Activated CD8-positive, alpha-beta T cell treated with anti-CD3 and anti-CD28 coated beads for 36 hours (primary cell): ENCODE measurements around the gene SPOCD1. TPM values are rescaled to one million over a fixed set of nuclear protein-coding genes. Genes with fewer than 3 reads are reported as not detected.

Source experiments
- ATAC-seq: fragments of 200-7000 bp; cut with Tn5 transposase; one replicate; pipeline ENCODE4 v1.10.0; 2021; ENCODE audit warnings: mild to moderate bottlenecking, moderate library complexity
- CTCF ChIA-PET: fragments of 350-600 bp; sonication (Branson Sonifier 250); formaldehyde crosslinking; loops from one replicate; lab custom pipeline; 2021; ENCODE audit warnings: antibody characterized with exemption; lab: Charles Lee
- POLR2A ChIA-PET: fragments of 350-600 bp; sonication (Branson Sonifier 250); formaldehyde crosslinking; loops from one replicate; lab custom pipeline; 2021; ENCODE audit warnings: antibody characterized with exemption; lab: Charles Lee
- DNase-seq: peaks from one replicate; pipeline ENCODE4 v3.0.0-alpha.2; 2020
- H3K27ac Mint-ChIP-seq: one replicate; pipeline ENCODE4 v1.8.0; 2021; ENCODE audit warnings: mild to moderate bottlenecking, mixed read lengths
- H3K27me3 Mint-ChIP-seq: one replicate; pipeline ENCODE4 v1.8.0; 2021; ENCODE audit warnings: mixed read lengths
- H3K36me3 Mint-ChIP-seq: one replicate; pipeline ENCODE4 v1.8.0; 2021; ENCODE audit warnings: low read depth, mixed read lengths
- H3K4me1 Mint-ChIP-seq: one replicate; pipeline ENCODE4 v1.8.0; 2021; ENCODE audit warnings: low read depth, mixed read lengths
- H3K4me3 Mint-ChIP-seq: one replicate; pipeline ENCODE4 v1.8.0; 2021; ENCODE audit warnings: mild to moderate bottlenecking, moderate library complexity, mixed read lengths
- H3K9me3 Mint-ChIP-seq: one replicate; pipeline ENCODE4 v1.8.0; 2021; ENCODE audit warnings: mixed read lengths
- intact Hi-C: fragments of 100-400 bp; cut with micrococcal nuclease; formaldehyde crosslinking; loops from one replicate; pipeline ENCODE4 v1.10.0; 2022
- total RNA-seq, 2 experiments: library from RNA; stranded (reverse); gene quantifications; one replicate each; pipeline ENCODE4 v1.2.3, GENCODE V29; 2021
- TF ChIP-seq, protein P1 (sequence below): fragments of 200-600 bp; IDR thresholded peaks from one replicate; pipeline ENCODE4 v1.8.0; 2022; ENCODE audit warnings: antibody characterized with exemption, mild to moderate bottlenecking

SPOCD1 gene
- total RNA-seq, 2 experiments from 2014 or later = not detected

DNA sequence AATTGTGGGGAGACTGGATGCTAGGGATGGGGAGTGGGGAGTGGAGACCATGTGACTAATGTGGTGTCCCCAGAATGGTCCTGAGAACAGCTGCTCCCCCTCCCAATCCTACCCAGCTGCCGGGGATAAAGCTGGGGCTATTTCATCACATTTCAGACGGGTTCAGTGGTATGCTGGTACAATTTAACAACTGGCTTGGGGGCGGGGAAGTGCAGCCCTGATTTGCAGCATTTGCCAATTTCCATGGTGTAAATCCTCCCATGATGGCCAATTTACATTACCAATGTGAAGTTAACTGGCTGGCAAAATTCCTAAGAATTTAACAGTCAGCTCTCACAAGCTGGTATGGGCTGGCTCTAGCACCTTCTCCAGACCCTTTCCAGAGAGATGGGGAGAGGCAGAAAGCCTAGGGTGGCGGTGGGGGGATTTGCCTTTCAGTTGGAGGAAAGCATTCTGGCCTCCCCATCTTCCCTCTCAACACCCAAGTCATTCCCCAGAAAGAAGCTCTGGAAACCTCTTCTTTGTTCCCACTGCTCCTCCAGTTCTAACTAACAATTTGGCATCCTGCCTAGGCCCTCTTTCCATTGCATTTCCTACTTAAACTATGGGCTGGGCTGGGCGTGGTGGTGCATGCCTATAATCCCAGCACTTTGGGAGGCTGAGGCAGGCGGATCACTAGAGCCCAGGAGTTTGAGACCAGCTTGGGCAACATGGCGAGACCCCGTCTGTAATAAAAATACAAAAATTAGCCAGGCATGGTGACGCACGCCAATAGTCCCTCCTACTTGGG is 40.4 kb downstream of the SPOCD1 start:
- H3K27ac Mint-ChIP-seq = no peak overlapping the region
- TF ChIP-seq, protein P1, sequence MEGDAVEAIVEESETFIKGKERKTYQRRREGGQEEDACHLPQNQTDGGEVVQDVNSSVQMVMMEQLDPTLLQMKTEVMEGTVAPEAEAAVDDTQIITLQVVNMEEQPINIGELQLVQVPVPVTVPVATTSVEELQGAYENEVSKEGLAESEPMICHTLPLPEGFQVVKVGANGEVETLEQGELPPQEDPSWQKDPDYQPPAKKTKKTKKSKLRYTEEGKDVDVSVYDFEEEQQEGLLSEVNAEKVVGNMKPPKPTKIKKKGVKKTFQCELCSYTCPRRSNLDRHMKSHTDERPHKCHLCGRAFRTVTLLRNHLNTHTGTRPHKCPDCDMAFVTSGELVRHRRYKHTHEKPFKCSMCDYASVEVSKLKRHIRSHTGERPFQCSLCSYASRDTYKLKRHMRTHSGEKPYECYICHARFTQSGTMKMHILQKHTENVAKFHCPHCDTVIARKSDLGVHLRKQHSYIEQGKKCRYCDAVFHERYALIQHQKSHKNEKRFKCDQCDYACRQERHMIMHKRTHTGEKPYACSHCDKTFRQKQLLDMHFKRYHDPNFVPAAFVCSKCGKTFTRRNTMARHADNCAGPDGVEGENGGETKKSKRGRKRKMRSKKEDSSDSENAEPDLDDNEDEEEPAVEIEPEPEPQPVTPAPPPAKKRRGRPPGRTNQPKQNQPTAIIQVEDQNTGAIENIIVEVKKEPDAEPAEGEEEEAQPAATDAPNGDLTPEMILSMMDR = no peak
- DNase-seq = no peak
- CTCF ChIA-PET = interaction anchor here (2.1 to 6.0 kb wide), 2 partner anchors 12 to 14 kb away, joined by 7 to 34 read pairs; no protein-coding TSS in a partner anchor
- no peaks in the 10 kb centered on the region for H3K36me3 Mint-ChIP-seq
- no peak for ATAC-seq
- no peak overlapping the region for H3K4me3 Mint-ChIP-seq
- POLR2A ChIA-PET = no interaction called here
- H3K4me1 Mint-ChIP-seq = peaks cover 33% of the 10 kb centered on the region
- peaks cover 32% of the 10 kb centered on the region for H3K27me3 Mint-ChIP-seq
- intact Hi-C loops = no loop called here
- no peaks in the 10 kb centered on the region for H3K9me3 Mint-ChIP-seq

DNA sequence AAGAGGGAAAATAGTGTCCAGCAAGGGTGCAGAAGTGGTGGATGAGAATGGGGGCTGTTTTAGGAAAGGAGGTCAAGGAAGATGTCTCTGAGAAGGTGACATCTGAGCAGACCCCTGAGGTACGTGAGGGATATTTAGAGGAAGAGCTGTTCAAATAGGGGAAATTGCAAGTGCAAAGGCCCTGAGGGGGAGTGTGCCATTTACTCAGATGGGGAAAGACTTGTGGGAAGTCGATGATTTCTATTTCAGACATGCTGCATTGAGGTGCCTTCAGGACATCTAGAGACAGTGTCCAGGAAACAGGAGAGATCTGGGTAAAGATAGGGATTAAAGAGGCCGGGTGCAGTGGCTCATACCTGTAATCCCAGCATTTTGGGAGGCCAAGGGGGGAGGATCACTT is 41.3 kb downstream of the SPOCD1 start:
- Mint-ChIP-seq H3K4me3 (no peak overlapping the region), H3K9me3 (no peaks in the 10 kb centered on the region), H3K27me3 (peaks cover 32% of the 10 kb centered on the region), H3K36me3 (no peaks in the 10 kb centered on the region), H3K4me1 (peaks cover 39% of the 10 kb centered on the region), H3K27ac (no peak overlapping the region)
- no peak for ATAC-seq
- TF ChIP-seq, protein P1 = no peak
- CTCF ChIA-PET = interaction anchor here (1.3 kb wide), 1 partner anchor 15 kb away, joined by 6 read pairs; no protein-coding TSS in a partner anchor
- no peak for DNase-seq
- intact Hi-C loops = no loop called here
- POLR2A ChIA-PET = interaction anchor here (3.4 kb wide), 1 partner anchor 12 kb away, joined by 14 read pairs; no protein-coding TSS in a partner anchor

DNA sequence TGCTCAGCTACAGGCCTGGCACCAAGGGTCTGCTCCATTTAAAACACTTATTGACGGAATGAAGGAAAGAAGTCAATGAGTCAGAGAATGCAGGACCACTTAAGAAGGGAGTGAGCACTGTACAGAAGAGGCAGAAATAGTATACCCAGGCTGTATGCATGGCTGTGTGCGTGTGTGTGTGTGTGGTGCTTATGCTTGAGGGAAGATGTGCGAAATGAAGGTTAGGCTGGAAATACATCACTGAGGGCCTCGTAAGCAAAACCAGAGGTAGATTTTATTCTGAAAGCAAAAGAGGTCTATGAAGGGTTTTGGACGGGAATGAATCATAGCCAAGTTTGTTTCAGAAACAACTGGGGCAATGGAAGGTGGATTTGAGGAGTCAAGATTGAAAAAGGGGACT is 42.0 kb downstream of the SPOCD1 start:
- TF ChIP-seq, protein P1 = no peak
- intact Hi-C loops = no loop called here
- H3K36me3 Mint-ChIP-seq = no peaks in the 10 kb centered on the region
- H3K27me3 Mint-ChIP-seq = peaks cover 32% of the 10 kb centered on the region
- ChIA-PET POLR2A (interaction anchor here (3.4 kb wide), 1 partner anchor 12 kb away, joined by 14 read pairs; no protein-coding TSS in a partner anchor), CTCF (interaction anchor here (1.3 kb wide), 1 partner anchor 15 kb away, joined by 6 read pairs; no protein-coding TSS in a partner anchor)
- peaks cover 45% of the 10 kb centered on the region for H3K4me1 Mint-ChIP-seq
- H3K4me3 Mint-ChIP-seq = no peak overlapping the region
- H3K9me3 Mint-ChIP-seq = no peaks in the 10 kb centered on the region
- ATAC-seq (no peak), DNase-seq (no peak)
- no peak overlapping the region for H3K27ac Mint-ChIP-seq

DNA sequence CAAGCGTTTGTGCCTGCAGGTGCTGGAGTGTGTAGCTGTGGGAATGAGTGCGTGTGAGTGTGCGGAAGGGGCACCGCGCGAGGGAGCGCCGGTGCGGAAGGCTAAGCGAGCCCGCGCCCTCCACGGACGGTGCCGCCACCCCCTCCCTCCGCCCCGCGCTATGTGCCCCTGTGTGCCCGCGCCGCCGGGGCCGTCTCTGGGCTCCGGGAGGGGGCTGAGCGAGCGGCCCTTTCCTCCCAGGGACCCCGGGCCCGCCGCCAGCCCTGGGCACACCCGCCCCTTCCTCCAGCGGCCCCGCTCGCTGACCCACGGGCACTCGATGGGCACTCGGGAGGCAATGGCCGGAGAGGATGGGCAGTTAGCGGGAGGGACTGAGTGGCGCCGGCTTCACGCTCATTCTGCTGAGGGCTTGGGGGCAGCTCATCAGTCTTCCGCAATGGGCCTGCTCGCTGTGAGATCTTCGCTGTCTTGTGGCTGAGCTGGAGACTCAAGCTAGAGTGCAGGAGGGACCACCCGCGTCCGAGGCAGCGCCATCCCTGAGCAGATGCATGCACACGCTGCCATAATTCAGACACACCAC is 43.1 kb downstream of the SPOCD1 start:
- no peak for DNase-seq
- TF ChIP-seq, protein P1 = no peak
- no peaks in the 10 kb centered on the region for H3K9me3 Mint-ChIP-seq
- peaks cover 32% of the 10 kb centered on the region for H3K27me3 Mint-ChIP-seq
- ATAC-seq = peak; percentile 22
- H3K4me3 Mint-ChIP-seq = peak overlapping the region; percentile 67
- ChIA-PET POLR2A (interaction anchor here (3.4 kb wide), 1 partner anchor 11 kb away, joined by 14 read pairs; no protein-coding TSS in a partner anchor), CTCF (no interaction called here)
- no peaks in the 10 kb centered on the region for H3K36me3 Mint-ChIP-seq
- H3K27ac Mint-ChIP-seq = no peak overlapping the region
- intact Hi-C loops = no loop called here
- peaks cover 47% of the 10 kb centered on the region for H3K4me1 Mint-ChIP-seq
